ENCODE data around the gene EPO. TPM values are rescaled to one million over a fixed set of nuclear protein-coding genes. Genes with fewer than 3 reads are reported as not detected.
"Not testable (repeated sequence)": the region's sequence is repeated elsewhere in the genome, so short reads cannot be mapped to it uniquely, and the experiment has no call there.

Gene EPO
- total RNA-seq, 2 experiments from 2014 or later: not detected

- Mint-ChIP-seq H3K36me3 (peaks cover 19% of the 10 kb centered on the region), H3K27me3 (no peaks in the 10 kb centered on the region), H3K4me1 (peaks cover 7% of the 10 kb centered on the region), H3K4me3 (peak overlapping the region; percentile 22), H3K27ac (no peak overlapping the region), H3K9me3 (no peaks in the 10 kb centered on the region)
- DNase-seq: no peak
Measured at GRCh38 chr7:100708395-100708794, 11.9 kb upstream of the EPO start.

DNA sequence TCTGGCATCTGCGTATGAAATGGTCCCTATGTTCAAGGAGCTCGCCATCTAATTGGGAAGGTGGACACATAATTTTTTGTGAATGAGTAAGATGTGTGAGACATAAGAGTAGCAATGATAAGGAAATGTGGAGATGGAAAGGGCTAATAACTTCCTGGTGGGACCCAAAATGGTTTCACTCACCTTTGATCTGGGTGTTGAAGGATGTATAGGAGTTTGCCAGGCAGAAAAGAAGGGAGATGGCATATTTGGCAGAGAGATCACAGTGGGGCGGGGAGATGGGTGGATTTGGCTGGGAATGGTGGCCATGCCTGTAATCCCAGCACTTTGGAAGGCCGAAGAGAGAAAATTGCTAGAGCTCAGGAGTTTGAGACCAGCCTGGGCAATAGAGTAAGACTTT is 9.8 kb upstream of the EPO start:
- Mint-ChIP-seq H3K4me3 (no peak overlapping the region), H3K4me1 (peaks cover 7% of the 10 kb centered on the region), H3K36me3 (peaks cover 19% of the 10 kb centered on the region), H3K27ac (no peak overlapping the region), H3K27me3 (no peaks in the 10 kb centered on the region), H3K9me3 (no peaks in the 10 kb centered on the region)
- DNase-seq: no peak

GRCh38 chr7:100711369-100711768 is 8.9 kb upstream of the EPO start:
- H3K27ac Mint-ChIP-seq: no peak overlapping the region

GRCh38 chr7:100714725-100715124 is 5.5 kb upstream of the EPO start:
- H3K4me1 Mint-ChIP-seq: no peaks in the 10 kb centered on the region
- H3K27me3 Mint-ChIP-seq: peaks cover 9% of the 10 kb centered on the region
- no peak for DNase-seq
- H3K27ac Mint-ChIP-seq: no peak overlapping the region
- H3K36me3 Mint-ChIP-seq: peaks cover 1% of the 10 kb centered on the region
- no peak overlapping the region for H3K4me3 Mint-ChIP-seq
- peaks cover 2% of the 10 kb centered on the region for H3K9me3 Mint-ChIP-seq

More at GRCh38 chr7:100711369-100711768, 8.9 kb upstream of the EPO start:
- no peaks in the 10 kb centered on the region for H3K27me3 Mint-ChIP-seq
- H3K4me1 Mint-ChIP-seq: peaks cover 7% of the 10 kb centered on the region
- no peak overlapping the region for H3K4me3 Mint-ChIP-seq
- no peaks in the 10 kb centered on the region for H3K9me3 Mint-ChIP-seq
- H3K36me3 Mint-ChIP-seq: peaks cover 17% of the 10 kb centered on the region
- no peak for DNase-seq

- not testable (repeated sequence) for H3K4me3 Mint-ChIP-seq, H3K36me3 Mint-ChIP-seq, H3K27ac Mint-ChIP-seq, H3K4me1 Mint-ChIP-seq, H3K9me3 Mint-ChIP-seq, DNase-seq
- H3K27me3 Mint-ChIP-seq: peaks cover 29% of the 10 kb centered on the region
Measured at GRCh38 chr7:100717073-100717472, 3.2 kb upstream of the EPO start.

GRCh38 chr7:100719523-100720278 is 567 bp upstream of the EPO start:
- DNase-seq: no peak
- Mint-ChIP-seq H3K27ac (no peak overlapping the region), H3K36me3 (no peaks in the 10 kb centered on the region), H3K9me3 (peaks cover 2% of the 10 kb centered on the region), H3K4me3 (no peak overlapping the region), H3K4me1 (peaks cover 1% of the 10 kb centered on the region), H3K27me3 (peaks cover 45% of the 10 kb centered on the region)

DNA sequence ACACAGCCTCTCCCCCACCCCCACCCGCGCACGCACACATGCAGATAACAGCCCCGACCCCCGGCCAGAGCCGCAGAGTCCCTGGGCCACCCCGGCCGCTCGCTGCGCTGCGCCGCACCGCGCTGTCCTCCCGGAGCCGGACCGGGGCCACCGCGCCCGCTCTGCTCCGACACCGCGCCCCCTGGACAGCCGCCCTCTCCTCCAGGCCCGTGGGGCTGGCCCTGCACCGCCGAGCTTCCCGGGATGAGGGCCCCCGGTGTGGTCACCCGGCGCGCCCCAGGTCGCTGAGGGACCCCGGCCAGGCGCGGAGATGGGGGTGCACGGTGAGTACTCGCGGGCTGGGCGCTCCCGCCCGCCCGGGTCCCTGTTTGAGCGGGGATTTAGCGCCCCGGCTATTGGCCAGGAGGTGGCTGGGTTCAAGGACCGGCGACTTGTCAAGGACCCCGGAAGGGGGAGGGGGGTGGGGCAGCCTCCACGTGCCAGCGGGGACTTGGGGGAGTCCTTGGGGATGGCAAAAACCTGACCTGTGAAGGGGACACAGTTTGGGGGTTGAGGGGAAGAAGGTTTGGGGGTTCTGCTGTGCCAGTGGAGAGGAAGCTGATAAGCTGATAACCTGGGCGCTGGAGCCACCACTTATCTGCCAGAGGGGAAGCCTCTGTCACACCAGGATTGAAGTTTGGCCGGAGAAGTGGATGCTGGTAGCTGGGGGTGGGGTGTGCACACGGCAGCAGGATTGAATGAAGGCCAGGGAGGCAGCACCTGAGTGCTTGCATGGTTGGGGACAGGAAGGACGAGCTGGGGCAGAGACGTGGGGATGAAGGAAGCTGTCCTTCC is 620 bp downstream of the EPO start:
- no peak for DNase-seq
- H3K4me3 Mint-ChIP-seq: no peak overlapping the region
- peaks cover 2% of the 10 kb centered on the region for H3K9me3 Mint-ChIP-seq
- H3K4me1 Mint-ChIP-seq: peaks cover 6% of the 10 kb centered on the region
- H3K27me3 Mint-ChIP-seq: peaks cover 51% of the 10 kb centered on the region
- H3K36me3 Mint-ChIP-seq: no peaks in the 10 kb centered on the region
- H3K27ac Mint-ChIP-seq: no peak overlapping the region

DNA sequence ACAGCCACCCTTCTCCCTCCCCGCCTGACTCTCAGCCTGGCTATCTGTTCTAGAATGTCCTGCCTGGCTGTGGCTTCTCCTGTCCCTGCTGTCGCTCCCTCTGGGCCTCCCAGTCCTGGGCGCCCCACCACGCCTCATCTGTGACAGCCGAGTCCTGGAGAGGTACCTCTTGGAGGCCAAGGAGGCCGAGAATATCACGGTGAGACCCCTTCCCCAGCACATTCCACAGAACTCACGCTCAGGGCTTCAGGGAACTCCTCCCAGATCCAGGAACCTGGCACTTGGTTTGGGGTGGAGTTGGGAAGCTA is 1.2 kb downstream of the EPO start:
- Mint-ChIP-seq H3K27ac (no peak overlapping the region), H3K9me3 (peaks cover 2% of the 10 kb centered on the region), H3K27me3 (peaks cover 51% of the 10 kb centered on the region), H3K36me3 (no peaks in the 10 kb centered on the region), H3K4me1 (peaks cover 6% of the 10 kb centered on the region), H3K4me3 (no peak overlapping the region)
- no peak for DNase-seq

- peaks cover 6% of the 10 kb centered on the region for H3K4me1 Mint-ChIP-seq
- DNase-seq: no peak
- no peak overlapping the region for H3K4me3 Mint-ChIP-seq
- H3K27me3 Mint-ChIP-seq: peaks cover 51% of the 10 kb centered on the region
- H3K9me3 Mint-ChIP-seq: peaks cover 2% of the 10 kb centered on the region
- H3K36me3 Mint-ChIP-seq: no peaks in the 10 kb centered on the region
- H3K27ac Mint-ChIP-seq: no peak overlapping the region
Measured at GRCh38 chr7:100722480-100723212, 2.4 kb downstream of the EPO start.

GRCh38 chr7:100723732-100724275 is 3.5 kb downstream of the EPO start:
- no peak overlapping the region for H3K4me3 Mint-ChIP-seq

DNA sequence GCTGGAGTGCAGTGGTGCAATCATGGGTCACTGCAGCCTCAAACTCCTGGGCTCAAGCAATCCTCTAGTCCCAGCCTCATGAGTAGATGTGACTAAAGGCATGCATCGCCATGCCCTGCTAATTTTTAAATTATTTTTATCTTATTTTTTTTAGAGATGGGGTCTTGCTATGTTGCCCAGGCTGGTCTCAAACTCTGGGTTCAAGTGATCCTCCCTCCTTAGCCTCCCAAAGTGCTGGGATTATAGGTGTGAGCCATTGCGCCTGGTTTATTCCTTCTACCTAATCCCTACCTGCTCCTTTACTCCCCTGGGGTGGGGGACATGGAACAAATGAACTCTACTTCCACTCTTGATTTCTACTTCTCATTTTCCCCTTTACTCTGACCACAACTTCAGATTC is 4.1 kb downstream of the EPO start:
- H3K4me1 Mint-ChIP-seq, H3K27ac Mint-ChIP-seq, DNase-seq: not testable (repeated sequence)

More at GRCh38 chr7:100723732-100724275, 3.5 kb downstream of the EPO start:
- peaks cover 56% of the 10 kb centered on the region for H3K27me3 Mint-ChIP-seq
- H3K4me1 Mint-ChIP-seq: peaks cover 6% of the 10 kb centered on the region
- H3K27ac Mint-ChIP-seq: no peak overlapping the region
- peaks cover under 1% of the 10 kb centered on the region for H3K9me3 Mint-ChIP-seq
- H3K36me3 Mint-ChIP-seq: no peaks in the 10 kb centered on the region
- no peak for DNase-seq

GRCh38 chr7:100726996-100727761 is 6.9 kb downstream of the EPO start:
- no peak overlapping the region for H3K4me3 Mint-ChIP-seq
- peaks cover 28% of the 10 kb centered on the region for H3K27me3 Mint-ChIP-seq
- H3K9me3 Mint-ChIP-seq: no peaks in the 10 kb centered on the region
- no peak for DNase-seq
- H3K27ac Mint-ChIP-seq: no peak overlapping the region
- H3K36me3 Mint-ChIP-seq: no peaks in the 10 kb centered on the region
- H3K4me1 Mint-ChIP-seq: peaks cover 6% of the 10 kb centered on the region

More for the DNA sequence above, 4.1 kb downstream of the EPO start:
- H3K9me3 Mint-ChIP-seq, H3K36me3 Mint-ChIP-seq, H3K4me3 Mint-ChIP-seq: not testable (repeated sequence)
- H3K27me3 Mint-ChIP-seq: peaks cover 53% of the 10 kb centered on the region

DNA sequence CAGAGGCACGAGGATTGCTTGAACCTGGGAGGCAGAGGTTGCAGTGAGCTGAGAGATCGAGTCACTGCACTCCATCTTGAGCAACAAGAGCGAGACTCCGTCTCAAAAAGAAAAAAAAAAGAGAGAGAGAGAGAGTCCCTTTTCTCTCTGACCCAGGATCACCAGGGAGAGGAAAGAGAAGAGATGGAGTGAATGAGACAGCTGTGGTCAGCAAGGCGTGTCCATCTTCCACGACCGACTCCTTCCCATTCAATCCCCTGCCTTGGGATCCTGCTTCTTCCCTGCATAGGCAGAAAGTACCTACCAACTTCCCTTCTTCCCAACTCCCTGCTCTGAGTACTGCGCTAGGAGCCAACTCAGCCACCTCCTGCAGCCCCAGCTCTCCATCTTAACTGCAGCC is 7.9 kb downstream of the EPO start:
- H3K27me3 Mint-ChIP-seq: peaks cover 18% of the 10 kb centered on the region
- no peak for DNase-seq
- H3K9me3 Mint-ChIP-seq: no peaks in the 10 kb centered on the region

GRCh38 chr7:100730136-100730800 is 10.0 kb downstream of the EPO start:
- Mint-ChIP-seq H3K27me3 (peaks cover 12% of the 10 kb centered on the region), H3K27ac (no peak overlapping the region), H3K4me1 (peaks cover under 1% of the 10 kb centered on the region)

More for the DNA sequence above, 7.9 kb downstream of the EPO start:
- Mint-ChIP-seq H3K4me1 (peaks cover 6% of the 10 kb centered on the region), H3K36me3 (no peaks in the 10 kb centered on the region), H3K27ac (no peak overlapping the region), H3K4me3 (no peak overlapping the region)

More at GRCh38 chr7:100730136-100730800, 10.0 kb downstream of the EPO start:
- Mint-ChIP-seq H3K4me3 (no peak overlapping the region), H3K9me3 (no peaks in the 10 kb centered on the region), H3K36me3 (no peaks in the 10 kb centered on the region)
- DNase-seq: no peak
